HuH-7 (cell line): Measurements from ENCODE around the gene TMEM232.
"Not testable (repeated sequence)": the region's sequence is repeated elsewhere in the genome, so short reads cannot be mapped to it uniquely, and the experiment has no call there.

ENCODE experiments used
- DNase-seq: peaks from one replicate; pipeline ENCODE4 v3.0.0; 2011; ENCODE audit warnings: low spot score

The TMEM232 gene

GRCh38 chr5:110625376-110625999, 101.0 kb downstream of the TMEM232 start:
- DNase-seq: no peak

GRCh38 chr5:110623874-110624273, 102.6 kb downstream of the TMEM232 start:
- no peak for DNase-seq

DNA sequence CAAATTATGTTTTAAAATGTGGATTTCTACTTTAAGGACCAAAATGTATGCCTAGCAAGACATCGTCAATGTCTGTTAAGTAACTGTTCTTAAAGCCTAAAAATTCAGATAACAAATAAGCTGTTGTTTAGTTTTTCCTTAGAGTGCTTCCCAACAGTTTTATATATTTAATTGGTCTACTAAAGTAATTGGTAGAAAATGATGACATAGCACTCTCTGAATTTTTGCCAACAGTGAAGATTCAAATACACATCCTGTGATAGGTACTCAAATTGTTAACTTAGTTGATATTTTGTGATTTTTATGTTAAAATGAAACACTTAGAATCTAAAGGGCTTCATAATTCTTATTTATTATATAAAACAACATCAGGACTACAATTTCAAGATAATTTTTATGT, 107.5 kb downstream of the TMEM232 start:
- DNase-seq: no peak

- DNase-seq: no peak
Measured at GRCh38 chr5:110616009-110616408, 110.5 kb downstream of the TMEM232 start.

DNA sequence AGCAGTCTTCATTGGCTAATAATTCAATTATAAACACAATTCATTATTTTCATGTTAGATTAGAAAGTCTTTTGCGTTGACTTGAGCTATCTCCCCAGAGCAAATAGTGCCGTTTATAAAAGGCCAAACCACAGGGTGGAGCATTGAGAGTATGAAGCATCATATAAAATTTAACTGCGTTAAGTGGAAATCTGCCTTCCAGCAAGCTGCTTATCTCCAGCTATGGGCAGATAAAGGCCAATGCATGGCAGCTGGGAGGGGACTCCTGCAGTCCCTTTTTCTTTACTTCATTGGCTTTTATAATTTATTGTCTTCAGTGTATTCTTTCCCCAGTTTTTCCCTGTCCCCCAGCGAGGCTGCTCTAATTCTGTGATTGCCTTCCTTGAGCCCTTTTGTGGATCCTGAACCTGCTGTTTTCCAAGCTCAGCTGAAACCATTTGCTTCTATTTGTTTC, 113.7 kb downstream of the TMEM232 start:
- DNase-seq: no peak

- DNase-seq: no peak
Measured at GRCh38 chr5:110611817-110612216, 114.7 kb downstream of the TMEM232 start.

- DNase-seq: no peak
Measured at GRCh38 chr5:110594866-110595265, 131.6 kb downstream of the TMEM232 start.

GRCh38 chr5:110590187-110590586, 136.3 kb downstream of the TMEM232 start:
- DNase-seq: no peak

DNA sequence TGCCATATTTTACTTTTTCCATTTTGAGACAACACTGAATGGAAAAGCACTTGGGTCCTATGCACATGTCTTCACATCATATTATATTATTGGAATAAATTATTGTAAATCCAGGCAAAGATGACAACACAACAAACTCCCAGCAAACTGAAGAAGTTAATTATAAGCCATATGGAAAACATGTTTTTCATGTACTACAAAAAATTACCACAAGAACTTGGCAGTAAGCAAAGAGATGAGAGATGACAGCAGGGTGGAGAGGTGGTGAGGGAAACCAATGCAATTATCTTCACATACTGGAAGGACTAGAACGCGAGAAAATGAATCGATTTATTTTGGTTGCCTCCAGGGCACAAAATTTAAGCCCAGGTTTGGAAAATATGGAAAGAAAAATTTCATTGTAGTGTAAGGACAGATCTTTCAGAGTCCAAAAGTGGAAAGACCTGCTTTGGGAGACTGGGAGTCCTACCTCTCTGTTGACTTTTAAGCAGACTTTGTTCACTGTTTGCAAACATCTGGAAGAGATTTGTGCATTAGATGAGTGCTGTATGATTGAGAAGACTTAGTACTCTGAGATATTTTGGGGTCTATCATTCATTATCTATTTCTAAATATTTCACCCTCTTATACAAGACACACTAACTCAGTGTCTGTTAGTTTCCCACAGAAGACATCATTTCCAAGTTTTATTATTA, 138.0 kb downstream of the TMEM232 start:
- no peak for DNase-seq

- no peak for DNase-seq
Measured at GRCh38 chr5:110580625-110581024, 145.8 kb downstream of the TMEM232 start.

GRCh38 chr5:110572729-110573128, 153.7 kb downstream of the TMEM232 start:
- DNase-seq: no peak

- DNase-seq: no peak
Measured at GRCh38 chr5:110562191-110562590, 164.3 kb downstream of the TMEM232 start.

GRCh38 chr5:110561510-110561909, 165.0 kb downstream of the TMEM232 start:
- no peak for DNase-seq

DNA sequence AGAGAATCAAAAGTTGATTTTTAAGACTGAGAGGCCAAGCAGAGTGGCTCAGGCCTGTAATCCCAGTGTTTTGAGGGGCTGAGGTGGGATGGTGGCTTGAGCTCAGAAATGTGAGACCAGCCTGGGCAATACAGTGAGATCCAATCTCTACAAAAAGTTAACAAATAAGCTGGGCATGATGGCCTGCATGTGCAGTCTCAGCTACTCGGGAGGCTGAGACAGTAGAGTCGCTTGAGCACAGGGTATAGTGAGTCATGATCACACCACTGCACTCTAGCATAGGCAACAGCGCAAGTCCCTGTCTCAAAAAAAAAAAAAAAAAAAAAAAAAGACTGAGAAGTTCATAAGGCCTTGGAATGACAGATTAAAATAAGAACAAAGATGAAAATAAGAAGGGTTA, 177.2 kb downstream of the TMEM232 start:
- no peak for DNase-seq

GRCh38 chr5:110548171-110548570, 178.3 kb downstream of the TMEM232 start:
- DNase-seq: no peak

DNA sequence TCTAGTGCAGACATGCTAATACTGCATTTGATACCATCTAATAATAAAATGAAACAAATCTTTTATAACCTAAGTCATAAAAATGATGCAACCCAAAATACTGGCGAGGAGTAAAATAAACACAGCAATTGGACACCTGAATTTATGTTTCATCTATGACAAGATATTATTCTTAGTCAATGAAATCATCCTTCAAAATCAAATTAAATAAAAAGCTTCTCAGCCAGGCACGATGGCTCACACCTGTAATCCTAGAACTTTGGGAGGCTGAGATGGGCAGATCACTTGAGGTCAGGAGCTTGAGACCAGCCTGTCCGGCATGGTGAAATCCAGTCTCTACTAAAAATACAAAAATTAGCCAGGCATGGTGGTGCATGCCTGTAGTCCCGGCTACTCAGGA, 179.0 kb downstream of the TMEM232 start:
- no peak for DNase-seq

DNA sequence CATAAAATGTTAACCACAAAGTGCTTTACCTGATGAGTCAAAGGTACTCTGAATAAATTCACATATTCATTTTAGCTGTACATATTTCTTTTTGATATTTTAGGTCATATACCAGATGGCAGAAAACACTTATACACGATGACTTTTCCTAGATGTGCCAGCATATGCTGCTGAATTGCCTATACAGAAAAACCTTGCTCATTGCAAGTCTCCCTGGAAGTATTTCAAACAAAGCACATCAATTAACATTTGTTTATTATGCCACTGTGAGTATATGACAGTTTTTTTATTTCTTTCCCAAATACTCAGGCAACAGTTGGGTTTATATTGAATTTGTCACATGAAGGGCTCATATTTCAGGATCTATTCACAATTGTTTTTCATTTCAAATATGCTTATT, 180.8 kb downstream of the TMEM232 start:
- no peak for DNase-seq

DNA sequence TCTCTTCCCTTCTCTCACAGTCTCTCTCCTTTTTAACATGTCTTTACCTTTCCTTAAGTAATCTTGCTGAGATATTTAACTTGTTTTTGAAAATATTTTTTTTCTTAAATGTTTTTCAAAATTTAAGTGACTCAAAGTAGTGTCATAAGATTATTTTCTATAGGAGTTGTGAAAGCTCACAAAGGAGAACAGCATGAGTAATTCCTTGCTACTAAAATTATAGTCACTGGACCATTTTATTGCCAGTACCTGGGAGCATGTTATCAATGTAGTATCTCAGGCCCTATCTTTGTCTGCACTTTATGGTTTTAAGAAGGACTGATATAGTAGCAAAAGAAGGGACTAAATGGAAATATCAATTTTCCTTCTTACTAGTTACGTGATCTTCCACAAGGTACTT, 181.9 kb downstream of the TMEM232 start:
- no peak for DNase-seq

DNA sequence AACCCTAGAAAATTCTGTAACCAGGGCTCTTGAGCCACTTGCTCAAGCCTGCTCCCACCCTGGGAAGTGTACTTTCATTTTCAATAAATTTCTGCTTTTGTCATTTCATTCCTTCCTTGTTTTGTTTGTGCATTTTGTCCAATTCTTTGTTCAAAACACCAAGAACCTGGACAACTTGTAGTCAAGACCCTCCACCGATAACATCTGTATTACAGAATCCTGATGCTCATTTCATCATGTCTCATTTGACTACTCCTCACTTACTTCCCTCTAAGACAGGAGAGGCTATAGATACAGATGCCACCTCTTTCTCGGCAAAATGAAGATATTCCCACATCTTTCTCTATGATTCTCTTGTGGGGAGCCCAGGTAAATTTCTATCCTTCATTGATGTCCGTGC, 183.5 kb downstream of the TMEM232 start:
- no peak for DNase-seq

- DNase-seq: no peak
Measured at GRCh38 chr5:110536120-110537115, 190.1 kb downstream of the TMEM232 start.

- DNase-seq: not testable (repeated sequence)
Measured at GRCh38 chr5:110535146-110535545, 191.3 kb downstream of the TMEM232 start.

DNA sequence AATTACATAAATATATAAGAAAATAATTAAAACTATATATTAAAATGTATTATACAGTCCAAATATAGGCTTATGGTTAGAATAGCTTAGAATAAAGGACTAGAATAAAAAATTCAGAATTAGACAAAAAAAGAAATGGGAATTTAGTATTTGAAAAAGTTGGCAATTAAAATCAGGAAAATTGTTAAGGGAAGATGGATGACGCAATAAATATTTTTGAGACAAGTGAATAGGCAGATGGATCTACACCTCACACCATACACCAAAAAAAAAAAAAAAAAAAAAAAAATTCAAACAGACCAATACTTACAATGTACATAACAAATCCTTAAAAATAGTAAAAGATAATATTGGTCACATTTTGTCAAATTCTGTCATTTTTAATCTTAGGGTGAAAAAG, 200.7 kb downstream of the TMEM232 start:
- DNase-seq: no peak

GRCh38 chr5:110517396-110517795, 209.1 kb downstream of the TMEM232 start:
- DNase-seq: no peak
